T follicular helper cell (primary cell): ENCODE results near the gene SCARB1.

Source experiments
- DNase-seq: peaks from one replicate; pipeline ENCODE4 v3.0.0-alpha.2; 2020; ENCODE audit warnings: low read depth

The SCARB1 gene

DNA sequence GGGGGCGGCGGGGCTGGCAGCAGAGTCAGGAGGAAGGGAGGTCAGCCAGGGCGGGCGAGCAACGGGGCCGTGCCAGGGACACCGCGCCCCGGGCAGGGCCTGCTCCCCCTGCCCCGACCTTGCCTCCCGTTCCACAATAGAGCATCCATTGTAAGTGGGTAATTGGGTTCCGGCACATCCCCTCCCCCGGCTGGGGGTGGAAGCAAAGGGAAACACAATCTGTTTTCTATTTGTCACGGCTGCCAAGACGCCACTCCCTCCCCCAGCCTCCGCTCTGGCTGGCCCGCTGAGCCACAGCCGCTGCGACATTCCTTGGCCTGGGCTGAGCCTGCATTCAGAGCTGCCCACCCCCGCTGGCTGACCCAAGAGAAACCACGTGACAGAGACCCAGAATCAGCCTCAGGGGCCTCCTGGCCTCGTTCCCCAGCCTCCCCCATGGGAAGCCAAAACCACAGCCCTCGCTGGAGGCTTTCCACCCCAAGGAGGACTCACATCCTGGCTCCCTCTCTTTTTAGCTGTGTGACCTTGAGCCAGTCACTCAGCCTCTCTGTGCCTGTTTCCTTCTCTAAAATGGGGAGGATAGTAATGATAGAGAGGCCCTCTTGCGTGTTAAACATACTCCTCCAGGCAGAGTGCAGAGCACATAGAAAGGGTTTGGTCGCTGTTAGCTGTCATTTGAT, 117.6 kb downstream of the SCARB1 start:
- no peak for DNase-seq

DNA sequence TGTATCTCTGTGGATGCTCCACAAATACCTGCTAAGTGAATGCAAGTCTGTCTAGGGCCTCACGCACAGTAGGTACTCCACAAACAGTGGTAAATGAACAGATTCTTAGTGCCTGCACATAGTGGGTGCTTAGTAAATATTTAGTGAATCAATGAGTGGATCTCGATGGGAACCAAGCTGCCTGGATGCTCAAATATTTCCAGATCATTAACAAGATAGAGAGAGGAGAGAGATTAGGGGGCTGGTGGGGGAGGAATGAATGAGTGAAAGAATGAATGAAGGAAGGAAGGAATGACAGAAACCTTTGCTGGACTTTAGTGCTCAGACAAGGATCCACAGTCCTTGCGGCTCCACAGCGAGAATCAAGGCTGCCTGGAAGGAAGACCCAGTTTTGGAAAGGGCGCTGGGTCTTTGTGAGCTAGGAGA, 118.2 kb downstream of the SCARB1 start:
- no peak for DNase-seq

DNA sequence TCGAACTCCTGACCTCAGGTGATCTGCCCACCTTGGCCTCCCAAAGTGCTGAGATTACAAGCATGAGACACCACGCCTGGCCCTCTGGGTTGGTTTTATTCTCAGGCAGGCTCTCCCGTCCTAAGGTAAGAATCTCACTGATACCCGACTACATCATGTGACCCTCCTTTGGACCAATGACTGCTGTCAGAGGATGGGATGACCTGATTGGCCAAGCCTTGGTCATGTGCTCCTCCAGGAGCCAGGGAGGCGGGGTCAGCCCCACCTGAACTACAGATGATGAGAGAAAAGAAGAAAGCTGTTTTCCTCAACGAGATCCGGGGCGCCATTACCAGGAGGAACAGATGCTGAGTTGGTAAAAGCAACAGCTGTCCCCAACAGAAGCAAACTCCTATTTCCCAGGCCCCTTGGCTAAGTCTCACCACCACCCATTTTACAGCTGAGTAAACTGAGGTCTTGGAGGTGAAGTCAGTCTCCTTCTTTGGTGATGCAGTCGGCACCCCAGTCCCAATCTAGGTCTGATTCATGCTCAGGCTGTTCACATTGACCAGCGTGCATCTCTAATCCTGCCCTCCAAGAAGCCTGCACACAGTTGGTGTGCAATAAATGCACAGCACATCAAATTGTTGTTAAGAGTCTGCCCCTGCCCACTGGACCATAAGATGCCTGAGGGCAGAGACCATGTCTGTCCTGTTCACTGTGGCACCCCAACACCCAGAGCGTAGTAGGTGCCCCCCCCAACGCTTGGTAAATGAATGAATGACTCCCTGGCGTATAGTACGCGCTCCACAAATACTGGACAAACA, 118.8 kb downstream of the SCARB1 start:
- DNase-seq, result no peak

DNA sequence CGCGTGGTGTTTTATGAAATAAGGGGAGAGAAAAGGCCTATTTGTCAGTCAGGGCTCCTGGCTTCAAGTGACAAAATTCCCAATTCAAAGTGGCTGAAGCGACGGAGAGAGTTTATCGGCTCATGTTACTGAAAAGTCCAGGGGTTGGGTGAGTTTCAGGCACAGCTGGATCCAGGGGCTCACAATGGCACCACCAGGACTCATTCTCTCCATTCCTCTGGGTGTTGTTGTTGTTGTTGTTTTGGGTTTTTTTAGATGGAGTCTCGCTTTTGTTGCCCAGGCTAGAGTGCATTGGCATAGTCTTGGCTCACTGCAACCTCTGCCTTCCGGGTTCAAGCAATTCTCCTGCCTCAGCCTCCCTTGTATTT, 119.4 kb downstream of the SCARB1 start:
- DNase-seq, result no peak

DNA sequence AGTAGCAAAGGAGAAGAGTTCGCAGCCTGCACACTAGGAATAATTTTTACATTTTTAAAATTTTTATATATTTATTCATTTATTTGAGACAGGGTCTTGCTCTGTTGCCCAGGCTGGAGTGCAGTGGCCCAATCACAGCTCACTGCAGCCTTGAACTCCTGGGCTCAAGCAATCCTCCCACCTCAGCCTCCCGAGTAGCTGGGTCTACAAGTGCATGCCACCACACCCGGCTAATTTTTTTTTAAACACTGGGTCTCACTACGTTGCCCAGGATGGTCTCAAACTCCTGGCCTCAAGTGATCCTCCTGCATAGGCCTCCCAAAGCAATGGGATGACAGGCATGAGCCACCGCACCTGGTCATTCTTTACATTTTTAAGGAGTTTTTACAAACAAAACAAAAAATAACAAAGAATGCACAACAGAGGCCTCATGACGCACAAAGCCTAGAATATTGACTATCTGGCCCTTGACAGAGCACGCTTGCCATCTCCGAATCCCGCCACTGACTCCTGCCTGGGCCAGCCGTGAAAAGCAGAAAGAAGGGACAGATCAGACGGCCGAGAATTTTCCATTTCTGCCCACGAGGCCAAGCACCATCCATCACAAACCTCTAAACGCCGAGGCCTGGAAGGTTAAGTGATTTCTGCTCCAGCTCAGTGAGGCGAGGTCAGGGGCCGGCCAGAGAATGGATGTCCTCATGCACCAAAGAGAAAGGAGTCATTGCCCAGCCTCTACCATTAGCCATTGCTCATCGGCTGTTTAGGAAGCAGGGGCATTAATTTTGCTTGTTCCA, 120.0 kb downstream of the SCARB1 start:
- DNase-seq, result no peak

DNA sequence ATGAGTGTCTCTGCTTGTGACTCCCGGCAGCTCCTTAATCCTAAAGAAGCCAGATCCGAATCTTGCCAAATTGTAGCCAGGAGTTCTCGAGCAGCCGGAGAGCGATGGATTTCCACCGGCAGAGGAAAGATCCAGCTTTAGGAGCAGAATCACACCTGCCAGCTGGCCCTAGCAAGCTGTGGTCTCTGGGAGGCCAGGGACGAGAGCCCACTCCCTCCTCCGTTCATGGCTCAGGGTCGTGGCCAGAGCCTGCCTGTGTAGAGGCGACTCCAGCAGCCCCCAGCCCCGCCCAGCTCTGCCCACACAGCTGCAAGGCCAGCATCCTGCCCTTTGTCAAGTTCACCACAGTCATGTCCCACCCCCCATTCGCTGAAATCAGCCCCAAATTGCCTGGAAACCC, 121.0 kb downstream of the SCARB1 start:
- DNase-seq, result no peak

DNA sequence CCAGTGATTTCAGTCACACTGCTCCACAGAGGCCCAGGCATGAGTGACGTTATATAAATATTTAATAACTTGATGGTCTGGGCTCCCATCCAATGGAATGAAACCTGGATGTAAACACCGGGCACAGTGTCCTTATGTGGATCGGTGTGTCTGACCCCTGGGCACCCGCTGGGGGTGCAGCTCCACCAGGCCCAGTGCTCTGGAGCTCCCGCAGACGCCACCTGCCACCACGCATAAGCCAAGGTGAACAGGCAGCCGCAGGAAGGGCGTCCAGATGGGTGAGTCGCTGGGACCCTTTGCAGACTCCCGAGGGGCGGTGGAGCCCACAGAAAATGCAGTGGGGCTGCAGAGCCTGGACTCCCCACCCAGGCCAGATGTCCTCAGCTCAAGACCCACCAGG, 121.6 kb downstream of the SCARB1 start:
- no peak for DNase-seq

DNA sequence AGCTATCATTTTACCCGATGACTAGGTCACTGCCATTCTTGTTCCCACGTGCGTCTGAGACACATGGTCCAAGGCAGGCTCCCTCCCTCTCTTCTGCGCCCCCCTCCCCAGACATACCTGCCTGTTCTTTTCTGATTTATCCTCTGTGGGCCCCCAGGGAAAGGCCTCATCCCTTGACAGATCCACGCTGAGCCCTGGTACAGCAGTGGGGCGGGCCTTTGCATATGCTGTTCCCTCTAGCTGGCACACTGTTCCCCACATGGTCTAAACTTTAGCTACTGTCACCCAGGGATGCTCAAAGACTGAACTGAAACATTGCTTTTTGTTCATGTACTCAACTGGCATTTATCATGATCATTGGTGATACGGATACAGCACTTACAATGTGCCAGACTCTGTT, 122.5 kb downstream of the SCARB1 start:
- DNase-seq, result no peak

DNA sequence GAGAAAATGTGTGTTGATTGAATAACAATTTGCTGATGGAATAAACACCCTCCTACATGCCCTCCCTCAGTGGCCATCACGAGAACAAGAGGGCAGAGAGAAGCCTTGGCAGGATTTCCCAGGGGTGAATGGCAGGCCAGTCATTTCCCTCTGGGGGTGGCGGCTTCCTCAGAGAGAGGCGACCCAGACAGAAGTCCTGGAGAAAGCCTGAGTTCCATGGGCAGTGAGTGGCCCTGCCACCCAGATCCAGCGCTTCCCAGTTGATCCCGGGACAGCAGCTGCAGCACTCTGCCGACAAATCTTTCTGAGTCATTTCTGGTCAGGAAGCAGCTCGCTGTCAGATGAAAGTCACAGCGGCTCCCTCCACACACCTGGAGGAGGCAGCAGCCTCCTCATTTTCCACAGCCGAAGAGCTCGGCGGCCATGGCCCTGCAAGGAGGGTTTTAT, 123.0 kb downstream of the SCARB1 start:
- no peak for DNase-seq

DNA sequence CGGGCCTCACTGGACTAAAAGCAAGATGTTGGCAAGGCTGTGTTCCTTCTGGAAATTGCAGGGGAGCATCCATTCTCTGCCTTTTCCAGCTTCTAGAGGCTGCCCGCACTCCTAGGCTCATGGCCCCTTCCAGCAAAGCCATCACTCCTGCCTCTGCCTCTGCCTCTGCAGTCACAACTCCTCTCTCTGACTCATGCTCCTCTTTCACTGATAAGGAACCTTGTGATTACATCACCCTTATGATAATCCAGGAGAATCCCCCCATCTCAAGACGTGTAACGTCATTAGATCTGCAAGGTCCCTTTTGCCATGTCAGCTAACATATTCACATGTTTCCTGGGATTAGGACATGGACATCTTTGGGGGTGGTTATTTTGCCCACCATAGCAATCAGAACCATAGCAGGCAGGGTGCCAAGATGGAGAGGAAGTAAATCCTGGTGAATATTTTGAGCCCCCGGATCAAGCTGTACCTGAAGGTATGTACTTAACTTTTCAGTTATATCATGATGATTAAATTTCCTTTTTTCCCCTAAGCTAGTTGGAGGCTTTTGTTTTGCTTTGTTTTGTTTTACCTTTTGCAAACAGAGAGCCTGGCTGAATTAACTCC, 123.6 kb downstream of the SCARB1 start:
- no peak for DNase-seq

DNA sequence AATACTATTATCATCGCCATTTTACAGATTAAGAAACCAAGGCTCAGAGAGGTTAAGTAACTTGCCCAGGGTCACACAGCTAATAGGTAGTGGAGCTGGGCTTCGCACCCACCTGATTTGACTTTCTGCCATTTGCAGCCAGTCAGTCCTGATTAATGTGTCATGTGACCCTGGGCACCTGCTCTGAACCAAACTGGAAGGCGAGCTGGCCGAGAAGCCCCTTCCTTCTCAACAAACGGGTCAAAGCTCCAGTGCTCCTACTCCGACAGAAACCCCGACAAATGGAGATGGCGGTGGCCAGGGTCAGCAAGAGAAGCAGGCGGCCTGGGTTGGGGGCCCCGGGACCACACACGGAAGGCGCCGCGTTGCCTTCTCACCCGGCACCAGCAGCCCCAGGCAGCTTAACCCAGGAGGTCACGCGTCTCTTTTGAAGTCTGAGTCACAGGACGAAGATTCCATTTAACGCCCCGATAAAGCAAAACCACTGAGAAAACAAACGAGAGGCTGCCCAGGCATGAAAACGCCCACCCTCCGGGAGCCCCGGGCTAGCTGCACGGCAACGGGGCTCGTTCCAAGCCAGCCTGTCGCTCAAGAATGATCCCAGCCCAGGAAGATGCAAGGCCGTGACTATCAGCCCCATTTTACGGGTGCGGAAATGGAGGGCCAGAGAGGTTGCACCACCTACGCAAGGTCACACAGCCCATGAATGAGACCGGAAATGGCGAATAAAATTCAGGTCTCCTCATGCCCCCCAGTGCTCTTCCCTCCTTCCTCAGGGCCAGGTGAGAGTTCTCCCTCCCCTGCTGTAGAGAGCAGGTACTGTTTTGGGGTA, 124.8 kb downstream of the SCARB1 start:
- no peak for DNase-seq

DNA sequence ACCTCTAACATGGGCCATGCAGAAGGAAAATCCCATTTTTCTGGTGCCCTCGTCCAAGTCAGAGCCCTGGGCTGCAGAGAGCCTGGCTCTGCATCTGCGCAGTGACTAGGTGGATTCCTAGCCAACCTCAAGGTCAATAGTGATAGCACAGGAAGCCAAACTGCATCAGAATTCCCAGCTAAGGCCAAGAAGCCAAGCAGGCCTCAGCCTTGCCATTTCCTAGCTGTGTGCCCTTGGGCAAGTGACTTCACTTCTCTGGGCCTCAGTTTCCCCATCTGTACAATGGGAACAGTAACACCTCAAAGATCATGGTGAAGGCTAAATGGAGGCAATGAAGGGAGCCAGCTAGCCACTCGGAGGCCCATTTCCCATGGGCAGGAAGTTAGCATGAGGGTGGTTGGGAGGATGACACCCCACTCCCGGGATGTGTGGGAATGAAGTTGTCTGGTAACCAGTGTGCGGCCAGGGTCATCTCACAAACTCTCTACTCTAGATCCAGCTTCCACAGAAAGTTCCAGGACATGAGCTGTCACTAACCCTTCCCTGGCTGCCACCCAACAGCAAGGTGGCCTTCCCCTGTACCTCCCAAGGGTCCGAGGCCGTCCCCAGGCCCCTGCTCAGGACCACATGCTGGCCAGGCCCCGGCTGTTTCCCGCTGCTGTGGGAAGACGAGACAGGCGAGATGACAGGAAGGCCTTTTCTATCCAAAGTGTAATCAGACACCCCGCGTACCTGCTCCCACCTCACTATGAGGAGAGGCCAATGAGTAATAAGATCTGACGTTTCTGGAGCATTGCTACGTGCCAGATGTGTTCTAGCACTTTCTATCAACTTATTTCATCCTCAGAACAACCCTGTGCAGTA, 125.7 kb downstream of the SCARB1 start:
- no peak for DNase-seq

DNA sequence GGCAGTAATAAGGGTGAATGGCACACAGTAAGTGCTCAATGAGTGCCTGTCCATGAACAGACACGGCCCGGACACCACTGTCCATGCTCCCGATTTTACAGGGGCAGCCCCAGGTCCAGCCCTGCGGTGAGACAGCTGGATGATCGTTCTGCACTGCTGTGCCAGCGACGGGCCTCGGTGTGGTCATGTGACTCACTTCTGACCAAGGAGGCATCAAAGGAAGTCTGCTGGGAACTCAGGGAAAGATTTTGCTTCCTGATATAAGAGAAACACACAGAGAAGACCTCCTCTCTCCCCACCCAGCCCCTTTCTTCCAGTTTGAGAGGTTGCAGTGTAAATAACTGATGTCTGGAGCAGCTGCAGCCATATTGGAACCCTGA, 126.6 kb downstream of the SCARB1 start:
- no peak for DNase-seq

DNA sequence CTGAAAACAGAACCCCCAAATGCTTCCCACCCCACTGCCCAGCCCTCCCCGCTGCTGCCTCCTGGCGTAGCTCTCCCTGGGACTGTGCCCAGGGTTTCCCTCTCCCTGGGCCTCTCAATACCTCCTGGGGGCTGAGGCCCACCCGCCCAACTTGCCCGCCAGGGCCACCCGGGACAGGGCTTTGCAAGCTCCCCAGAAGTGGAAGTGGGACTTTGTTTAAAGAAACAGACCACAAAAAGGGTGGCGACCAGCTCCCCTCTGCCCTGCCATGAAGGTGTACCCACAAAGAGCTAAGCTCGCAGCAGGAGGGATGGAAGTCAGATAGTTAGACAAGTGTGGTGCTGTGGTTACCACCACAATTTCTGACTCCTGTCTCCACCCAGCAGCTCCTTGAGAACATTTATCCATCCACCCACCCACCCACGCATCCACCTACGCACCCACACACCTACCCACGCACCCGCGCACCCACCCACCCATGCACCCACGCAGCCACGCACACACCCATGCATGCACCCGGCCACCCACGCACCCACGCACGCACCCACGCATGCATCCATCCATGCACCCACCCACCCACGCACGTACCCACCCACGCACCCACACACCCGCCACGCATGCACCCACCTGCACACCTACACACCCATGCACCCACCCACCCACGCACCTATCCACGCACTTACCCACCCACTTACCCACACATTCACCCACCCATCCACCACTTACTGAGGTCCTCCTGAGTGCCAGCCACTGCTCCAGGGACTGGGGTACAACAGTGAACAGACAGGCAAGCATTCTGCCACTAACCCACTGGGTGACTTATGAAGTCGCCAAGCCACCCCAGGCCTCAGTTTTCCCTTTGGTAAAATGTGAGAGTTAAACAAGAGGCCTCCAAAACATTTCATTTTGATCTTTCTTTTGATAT, 127.3 kb downstream of the SCARB1 start:
- DNase-seq, result no peak

DNA sequence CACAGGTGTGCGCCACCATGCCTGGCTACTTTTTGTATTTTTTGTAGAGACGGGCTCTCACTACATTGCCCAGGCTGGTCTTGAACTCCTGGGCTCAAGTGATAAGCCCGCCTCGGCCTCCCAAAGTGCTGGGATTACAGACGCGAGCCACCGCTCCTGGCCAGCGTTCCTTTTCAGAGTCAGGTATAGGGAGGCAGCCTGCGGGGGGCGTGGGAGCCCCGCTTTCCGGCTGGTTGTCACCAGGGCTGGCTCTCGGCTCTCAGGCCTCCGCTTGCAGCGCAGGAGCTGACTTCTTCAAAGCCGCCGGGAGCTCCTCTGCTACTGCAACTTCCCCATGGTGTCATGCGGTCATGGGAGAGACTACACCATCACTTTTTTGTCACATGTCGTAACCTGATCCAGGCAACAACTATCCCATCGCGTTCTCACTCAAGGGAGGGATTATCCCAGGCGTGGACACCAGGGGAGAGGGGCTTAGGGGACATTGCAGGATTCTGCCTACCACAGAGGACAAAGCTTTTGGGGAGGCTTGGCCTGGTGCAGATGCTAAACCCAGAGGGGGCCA, 129.4 kb downstream of the SCARB1 start:
- no peak for DNase-seq

DNA sequence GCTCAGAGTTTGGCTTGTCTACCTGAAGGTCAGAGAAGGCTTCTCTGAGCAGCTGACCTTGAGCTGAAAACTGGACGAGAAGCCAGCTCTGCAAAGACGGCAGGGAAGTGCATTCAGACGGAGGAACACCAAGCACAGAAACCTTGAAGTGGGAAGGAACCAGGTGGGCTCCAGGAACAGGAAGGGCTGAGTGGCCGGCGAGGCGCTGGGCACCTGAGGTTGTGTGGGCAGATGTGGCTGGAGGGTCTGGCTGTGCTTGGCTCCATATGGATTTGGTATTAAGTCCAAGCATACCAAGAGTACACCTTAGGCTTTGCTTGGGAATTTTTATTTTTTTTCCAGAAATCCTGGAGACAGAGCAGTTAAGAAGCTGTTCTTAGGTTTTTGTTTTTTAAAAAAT, 130.6 kb downstream of the SCARB1 start:
- no peak for DNase-seq

DNA sequence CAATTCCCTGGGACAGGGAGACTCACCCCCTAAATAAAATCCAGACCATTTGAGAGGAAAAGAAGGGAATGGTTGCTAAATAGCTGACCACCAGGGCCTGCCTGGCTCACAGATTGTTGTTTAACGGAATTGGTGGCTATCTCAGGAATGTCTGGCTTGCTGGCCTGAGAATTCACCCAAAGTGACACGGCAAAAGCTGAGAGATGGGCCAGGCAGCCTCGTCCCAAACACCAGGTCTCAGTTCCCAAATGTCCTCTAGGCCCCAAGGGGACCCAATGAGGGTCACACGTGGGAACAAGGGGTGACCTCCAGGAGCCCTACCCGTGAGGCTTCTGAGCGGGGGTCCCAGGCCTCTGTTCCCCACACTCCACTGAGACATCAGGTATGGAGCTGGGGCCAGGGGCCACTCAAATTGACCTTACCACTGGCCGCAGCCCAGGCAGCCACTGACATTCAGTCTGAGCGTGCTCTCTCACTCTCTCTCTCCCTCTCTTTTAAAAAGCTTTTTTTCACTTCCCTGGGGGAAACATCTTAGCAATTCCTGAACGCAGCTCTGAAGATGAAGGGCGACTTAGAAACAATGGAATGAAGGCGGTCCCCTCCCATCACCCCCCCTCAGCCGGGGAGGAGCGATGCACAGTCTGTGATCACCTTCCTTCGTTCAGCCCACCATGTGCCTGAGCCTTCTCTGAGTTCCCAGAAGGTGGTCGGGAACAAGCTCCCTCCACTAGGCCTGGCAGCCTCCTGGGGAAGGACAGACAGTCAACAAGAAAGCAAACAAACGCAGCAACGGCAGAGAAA, 131.2 kb downstream of the SCARB1 start:
- no peak for DNase-seq

DNA sequence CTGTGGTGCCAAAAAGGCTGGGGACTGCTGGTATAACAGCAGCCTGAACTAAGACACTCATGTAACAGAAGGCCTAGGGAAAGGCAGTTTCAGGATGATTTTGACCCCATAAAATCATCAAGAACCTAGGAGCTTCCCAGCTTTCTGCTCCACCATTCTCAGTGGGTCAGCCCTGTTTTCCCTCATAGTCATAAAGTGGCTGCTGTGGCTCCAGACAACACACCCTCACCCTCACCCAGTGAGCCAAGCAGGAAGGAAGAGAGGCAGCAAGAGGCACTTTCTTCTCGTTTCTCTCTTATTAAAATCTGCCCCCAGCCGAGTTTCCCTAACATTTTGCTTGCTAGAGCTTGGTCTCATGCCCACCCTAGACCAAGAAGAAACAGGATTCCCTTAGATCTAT, 131.8 kb downstream of the SCARB1 start:
- no peak for DNase-seq
